Medulla oblongata (tissue), 1 donor: ENCODE data around the gene CA12.

Experiments used
- DNase-seq: peaks from one replicate; pipeline ENCODE4 v3.0.0-alpha.2; 2015; ENCODE audit errors: extremely low spot score

The CA12 gene

DNA sequence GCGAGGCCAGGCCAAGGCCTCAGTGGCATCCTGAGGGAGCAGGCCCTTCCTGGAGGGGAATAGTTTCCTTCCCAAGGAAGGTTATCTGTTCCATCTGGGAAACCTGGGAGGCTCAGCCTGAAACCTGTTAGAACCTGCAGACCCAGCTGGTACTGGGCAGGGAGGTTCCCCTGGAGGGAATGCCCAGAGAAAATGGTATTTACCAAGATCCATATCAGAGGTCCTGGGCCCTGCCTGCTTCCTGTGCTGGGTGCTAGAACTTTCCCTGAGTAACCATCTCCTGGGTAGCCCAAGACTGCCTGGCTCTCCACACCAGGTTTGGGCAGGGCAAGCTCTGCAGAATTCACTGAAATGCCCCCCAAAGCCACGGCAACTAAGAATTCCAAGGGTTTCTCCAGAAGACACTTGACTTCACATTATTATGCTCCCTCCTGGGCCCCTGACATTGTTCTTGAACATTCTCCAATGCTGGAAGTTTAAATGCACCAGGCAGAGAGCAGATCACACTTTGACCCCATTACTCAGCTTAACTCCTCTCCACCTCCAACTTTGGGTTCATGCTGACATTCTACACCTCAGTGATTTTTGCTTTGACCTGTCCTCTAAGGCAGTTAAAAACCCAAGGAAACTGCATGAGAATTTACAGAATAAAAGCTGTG lies 2.0 kb downstream of the CA12 start:
- DNase-seq, result no peak

DNA sequence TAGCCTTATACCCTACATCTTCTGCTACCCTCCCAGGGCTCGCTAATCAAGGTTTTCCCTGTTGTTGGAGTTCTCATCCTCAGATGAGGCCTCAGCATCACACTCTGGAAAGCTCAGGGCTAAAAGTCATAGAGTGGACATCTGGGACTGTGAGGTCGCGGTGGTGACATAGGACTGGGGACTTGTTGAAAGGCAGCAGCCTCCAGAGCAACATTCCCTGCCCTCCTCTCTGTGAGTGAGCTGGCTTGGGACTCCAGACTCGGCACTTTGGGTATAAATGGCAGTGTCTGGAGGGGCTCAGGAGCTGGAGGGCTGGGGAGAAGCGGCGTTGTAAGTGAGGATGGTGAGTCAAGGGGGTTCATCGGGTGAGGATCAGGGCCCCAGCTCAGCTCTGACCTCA lies 2.7 kb downstream of the CA12 start:
- DNase-seq, result no peak

DNA sequence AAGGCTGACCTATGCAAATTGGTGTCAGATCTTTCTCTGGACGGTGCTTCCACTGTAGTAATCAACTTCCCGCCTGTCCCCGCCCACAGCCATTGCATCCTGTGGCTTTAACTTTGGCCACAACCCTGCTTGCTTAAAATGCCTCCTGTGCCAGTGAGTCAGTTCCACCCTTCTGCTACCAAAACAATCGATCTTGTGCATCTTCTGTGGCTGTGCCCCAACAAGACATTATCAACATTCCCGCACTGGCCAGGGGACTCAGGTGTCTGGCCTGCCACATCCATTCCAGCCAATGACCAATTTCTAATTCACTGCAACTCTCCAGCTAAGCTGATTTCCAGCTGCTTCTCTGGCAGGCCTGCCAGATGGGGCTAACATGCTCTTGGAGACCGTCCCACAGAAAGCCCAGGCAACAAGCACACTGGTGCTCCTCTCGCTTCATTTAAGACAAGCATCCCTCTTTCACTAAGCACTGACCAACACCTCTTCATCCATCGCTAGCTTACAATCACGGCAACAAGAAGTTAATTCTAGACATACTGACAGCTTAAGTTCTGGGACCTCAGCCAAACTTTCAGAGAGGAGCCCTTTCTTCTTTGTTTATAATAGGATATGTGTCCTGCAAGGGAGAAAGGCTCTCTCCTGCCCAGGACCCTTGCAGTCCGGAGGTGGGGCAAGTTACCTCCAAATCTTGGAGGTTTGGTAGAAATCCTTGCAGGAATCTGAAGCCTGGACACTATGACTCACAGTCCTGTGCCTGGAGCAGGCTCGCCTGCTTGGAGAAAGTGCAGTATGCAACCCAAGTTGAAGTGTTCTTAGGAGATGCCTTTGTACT lies 6.7 kb downstream of the CA12 start:
- DNase-seq, result peak; percentile 76

DNA sequence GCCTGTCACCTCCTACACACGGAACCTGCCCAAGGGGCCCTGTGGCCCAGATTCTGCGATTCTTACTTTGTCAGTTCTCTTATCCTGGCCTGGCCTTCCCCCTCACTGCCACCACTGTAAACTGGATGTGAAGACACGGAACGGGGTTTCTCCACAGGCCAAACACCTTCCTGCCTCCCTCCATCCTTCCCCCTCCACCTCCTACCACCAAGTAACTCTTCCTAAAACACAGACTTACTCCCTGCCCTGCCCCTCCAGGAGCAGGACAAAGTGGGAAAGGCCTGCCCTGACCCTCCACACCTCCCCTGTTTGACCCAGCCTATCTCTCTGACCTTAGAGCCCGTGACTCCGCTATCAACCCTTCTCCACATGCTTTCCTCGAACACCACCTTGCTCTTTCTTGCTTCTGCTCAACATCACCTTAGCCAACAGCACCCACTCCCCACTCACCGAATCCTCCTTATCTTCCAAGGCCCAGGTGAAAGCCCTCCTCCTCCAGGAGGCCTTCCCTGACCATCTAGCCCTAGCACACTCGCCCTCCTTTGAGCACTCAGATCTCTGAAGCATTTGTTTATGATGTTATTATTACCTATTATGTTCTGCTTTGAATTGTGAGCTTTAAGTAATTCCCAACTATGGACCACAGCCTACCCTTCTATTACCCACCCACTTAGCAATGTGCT lies 7.6 kb downstream of the CA12 start:
- DNase-seq, result no peak

DNA sequence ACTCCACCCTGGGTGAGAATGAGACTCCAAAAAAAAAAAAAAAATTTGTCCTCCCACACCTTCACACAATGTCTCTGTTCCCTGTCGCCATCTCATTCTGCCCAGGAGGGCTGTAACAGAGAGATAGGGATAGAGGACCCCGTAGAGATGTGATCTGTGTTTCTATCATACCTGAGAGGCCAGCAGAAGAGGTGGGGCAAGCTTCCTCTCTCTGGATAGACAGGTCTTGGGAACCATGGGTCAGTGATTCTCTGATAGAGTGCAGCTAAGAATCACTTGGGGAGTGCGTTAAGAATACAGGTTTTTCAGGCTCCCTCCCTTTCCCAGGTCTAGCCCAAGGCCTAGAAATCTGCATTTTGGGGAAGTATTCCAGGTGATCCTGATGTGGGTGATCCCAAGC lies 8.3 kb downstream of the CA12 start:
- DNase-seq, result no peak

DNA sequence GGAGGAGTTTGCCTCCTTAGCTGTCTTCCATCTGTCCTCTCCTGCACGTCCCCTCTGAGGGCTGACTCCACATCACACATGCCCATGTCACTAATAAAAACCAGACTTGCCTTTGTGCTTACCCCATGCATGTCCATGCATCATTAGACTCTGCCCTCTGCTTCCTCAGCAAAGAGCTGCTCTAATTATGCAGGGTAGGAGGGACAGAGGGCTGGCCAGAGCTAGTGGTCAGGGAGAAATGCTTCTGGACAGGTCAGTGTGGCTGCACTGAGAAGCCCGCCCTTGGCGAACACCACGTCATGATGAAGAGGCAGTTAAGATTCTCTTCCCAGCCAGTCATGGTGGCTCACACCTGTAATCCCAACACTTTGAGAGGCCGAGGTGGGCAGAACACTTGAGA lies 8.9 kb downstream of the CA12 start:
- no peak for DNase-seq

DNA sequence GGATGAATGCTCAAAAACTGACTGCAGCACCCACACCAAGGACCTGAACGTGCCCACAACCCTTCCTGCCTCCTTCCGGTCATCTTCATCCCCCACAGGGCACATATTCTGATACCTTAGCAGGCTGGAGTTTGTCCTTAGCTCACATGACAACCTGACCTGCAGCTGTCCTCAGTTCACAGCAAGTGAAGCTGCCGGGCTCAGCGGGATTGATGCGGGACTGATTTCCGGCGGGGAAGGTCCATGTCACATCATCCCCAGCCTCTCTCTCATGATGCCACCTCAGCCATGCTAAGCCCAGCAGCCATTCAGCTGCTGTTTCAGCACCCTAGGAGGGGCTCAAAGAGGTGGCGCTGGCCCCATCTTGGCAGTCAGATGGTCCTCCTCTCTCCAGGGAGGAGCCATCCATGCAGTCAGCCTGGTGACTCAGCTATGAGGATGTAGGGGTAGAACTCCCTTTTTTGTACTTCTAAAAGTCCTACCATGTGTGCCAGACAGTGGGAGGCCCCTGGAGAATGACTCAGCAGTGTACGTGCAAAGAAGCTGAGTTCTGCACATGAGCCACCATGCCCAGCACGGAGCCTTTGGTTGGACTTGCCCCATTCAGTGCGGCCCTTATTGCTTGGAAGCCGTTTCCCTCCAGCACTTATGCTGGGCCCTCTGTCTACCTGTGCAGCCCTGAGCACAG lies 9.5 kb downstream of the CA12 start:
- no peak for DNase-seq

DNA sequence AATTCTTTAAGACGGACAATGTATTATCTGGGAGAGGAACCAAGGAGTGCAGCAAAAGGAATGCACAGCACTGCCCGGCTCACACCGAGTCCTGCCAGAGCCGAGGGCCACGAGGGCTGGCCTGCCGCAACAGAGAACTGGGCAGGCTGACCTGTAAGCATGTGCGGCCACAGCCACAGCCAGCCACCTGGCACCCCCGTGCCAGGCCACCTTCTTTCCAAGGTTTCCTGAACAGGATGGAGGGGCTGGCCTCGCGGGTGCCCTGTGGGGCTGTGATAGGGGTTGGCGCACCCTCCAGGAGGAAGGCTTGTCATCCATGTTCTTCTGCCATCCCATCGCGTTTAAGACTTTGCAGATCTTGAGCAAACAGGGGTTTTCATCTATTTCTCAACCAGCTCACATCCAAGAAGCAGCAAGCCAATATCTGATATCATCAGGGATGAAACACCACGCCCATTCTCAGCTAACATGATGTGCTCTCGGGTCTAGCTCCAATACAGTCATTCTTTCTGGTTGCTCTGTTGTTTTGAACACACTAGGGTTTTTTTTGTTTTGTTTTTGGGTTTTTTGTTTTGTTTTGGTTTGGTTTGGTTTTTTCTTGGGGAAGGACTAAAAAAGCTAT lies 10.2 kb downstream of the CA12 start:
- no peak for DNase-seq

DNA sequence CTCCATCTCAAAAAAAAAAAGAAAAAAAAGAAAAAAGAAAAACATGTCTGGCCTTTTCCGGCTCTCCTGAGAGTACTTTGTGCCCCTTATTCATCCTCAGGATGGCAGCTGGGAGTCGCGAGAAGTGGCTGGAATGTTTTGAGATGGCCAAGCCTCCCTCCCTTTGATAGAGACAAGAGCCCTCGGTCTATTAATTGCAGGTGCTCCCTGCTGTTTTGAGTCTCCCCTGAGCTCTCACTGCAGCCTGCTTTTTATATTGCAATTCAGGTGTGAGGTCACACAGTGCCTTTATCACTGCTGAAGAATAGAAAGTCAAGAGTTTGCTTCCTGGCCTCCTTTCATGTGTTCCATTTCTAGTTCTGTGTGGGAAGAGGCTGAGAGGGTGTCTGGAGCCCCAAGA lies 10.9 kb downstream of the CA12 start:
- no peak for DNase-seq

DNA sequence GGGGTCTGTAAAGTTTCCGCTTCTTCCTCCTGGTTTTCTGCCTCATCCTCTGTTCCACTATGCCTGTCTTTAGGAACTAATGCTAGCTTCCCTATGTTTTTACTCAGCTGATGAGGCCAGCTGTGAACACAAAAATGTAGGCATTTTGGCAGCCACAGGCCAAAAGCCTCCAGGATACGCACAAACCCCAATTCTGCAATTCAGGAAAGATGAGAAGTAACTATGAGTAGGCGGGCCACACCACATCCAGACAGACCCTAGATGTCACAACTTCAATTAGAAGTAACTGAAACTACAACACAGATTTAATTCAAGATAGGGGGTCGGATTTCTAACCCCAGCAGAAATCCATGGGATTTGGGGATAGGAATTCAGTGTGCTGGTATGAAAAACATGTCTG lies 11.9 kb downstream of the CA12 start:
- DNase-seq, result no peak

DNA sequence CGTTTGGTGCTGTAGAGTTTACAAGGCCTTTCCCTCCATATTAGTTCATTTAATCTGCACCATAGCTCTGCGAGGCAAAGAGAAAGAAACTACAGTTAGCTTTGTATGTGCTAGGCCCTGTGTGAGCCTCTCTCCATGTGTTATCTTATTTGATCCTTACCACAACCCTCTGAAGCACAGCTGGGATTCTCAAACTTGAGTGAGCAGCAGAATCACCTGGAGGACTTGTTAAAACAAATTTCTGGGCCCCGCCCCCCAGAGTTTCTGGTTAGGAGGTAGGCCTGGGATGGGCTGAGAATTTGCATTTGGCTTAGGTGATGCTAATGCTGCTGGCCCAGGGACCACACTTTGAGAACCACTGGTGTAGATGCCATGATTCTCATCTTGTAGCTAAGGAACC lies 12.3 kb downstream of the CA12 start:
- DNase-seq, result no peak

DNA sequence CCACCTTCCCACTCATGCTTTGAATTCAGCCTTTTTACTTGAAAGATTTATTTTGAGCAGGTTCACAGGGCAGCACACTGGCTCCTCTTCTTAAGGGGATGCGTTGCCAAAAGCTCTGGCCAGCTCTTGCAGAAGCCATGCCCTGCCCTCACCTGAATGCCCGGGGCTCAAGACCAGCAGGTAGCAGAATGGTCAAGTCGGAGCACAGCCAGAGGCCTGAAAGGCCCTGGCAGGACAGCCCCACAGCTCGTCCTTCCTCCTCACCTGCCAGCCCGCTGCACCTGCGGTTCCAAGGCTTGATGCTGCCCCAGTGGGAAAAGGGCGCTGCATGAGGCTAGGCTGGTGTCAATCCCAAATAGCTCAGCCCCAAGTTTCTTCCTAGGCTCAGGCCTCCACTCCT lies 13.1 kb downstream of the CA12 start:
- DNase-seq, result no peak

DNA sequence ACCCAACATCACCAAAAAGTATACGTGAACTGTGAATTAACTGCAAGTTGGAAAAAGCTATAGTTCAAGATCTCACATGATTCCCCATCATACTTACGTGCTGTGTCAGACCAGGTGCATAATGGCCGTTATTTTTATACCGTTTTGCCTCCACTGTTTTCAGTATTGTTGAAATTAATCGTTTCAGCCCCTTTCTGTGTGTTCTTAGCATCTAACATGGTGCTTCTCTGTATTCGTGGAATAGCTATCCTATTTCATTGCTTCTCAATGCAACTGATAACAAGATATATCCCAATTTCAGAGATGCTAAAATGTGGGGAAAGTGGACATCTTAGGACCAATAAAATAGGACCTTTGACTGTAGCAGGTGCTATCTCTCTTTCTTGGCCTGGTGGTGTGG lies 13.7 kb downstream of the CA12 start:
- DNase-seq, result no peak

DNA sequence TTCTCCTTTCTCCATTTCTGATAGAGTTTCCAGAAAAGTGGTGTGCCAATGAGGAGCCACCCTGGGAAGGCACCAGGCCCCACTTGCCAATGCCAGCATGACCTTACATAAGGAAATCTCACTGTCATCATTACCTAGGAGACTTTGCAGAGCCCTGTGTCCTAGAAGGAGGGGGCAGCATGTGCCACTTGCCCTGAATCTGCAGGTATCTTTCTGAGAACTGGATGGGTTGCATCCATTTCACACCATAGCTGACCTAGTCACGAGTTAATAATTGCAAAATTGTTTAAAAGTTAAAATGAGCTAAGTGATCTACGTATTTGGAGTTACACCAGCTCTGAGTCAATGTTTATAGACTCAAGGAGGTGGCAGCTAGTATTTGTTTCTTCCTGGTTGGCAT lies 14.3 kb downstream of the CA12 start:
- no peak for DNase-seq

DNA sequence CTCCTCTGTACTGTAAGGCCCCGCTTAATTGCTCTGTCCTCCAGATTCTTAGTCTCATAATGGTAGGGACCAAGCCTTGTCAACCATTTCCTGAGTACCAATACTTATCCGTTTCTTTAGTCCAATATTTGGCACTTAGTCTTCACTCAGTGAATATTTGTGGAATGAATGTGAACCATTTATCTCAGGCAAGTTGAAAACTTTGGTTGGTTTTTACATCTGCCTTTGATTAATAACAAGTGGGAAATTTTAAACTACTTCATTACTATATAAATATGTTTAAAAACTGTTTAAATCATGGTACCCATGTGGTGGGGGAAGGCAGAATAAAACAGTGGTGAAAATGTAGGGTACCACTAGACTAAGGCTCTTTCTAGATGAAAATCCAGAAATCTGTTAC lies 15.2 kb downstream of the CA12 start:
- no peak for DNase-seq

DNA sequence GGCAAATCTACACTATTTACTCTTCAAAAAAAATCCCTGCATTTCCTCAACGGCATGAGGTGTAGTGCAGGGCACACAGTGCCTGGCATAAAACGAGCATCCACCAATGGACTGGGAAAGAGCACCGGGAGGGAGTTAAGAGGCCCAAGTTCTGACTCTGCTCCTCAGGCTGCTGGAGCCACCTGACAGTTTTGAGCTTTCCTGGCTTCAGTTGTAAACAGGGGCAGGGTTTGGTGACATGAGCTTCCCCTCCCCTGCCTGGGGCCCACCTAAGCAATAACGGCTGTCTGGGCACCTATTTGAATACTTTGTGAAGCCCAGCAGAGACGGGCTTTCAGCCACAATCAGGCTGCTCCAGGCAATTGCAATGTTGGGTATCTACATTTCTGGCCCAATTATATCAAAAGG lies 16.4 kb downstream of the CA12 start:
- no peak for DNase-seq

DNA sequence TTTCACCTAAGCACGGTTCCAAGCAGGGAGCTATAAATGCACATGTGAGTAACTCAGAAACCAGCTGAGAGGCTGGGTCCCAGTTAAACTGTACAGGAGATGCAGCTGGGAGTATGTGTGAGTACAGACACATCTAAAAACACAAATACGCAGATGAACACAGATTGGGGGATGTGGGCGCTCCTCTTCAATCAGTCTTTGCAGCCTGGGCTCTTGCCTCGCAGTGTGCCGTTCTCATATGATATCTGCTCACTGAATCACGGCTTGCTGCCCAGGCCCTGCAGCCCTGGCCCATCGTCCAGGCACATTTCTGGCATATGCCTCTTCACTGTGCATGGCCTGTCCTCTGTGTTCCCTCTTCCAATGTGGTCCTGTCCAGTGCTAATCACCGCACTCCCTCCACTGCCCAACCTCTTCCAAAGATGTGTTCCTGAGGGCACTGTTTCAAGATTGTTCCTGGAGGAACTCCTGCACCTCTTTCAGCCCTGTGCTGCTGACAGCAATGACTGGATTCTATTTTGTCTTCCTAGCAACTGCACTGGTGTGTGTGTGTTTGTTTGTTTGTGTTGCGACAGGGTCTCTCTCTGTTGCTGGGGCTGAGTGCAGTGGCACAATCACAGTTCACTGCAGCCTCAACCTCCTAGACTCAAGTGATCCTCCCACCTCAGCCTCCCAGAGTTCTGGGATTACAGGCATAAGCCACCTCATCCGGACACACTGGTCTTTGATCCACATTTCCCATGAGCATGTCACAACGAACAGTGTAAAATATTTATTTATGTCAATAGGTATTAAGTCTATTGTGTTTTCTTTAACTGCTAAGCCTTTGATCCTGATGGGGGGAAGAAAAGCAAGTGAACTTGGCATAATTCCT lies 17.0 kb downstream of the CA12 start:
- DNase-seq, result no peak

DNA sequence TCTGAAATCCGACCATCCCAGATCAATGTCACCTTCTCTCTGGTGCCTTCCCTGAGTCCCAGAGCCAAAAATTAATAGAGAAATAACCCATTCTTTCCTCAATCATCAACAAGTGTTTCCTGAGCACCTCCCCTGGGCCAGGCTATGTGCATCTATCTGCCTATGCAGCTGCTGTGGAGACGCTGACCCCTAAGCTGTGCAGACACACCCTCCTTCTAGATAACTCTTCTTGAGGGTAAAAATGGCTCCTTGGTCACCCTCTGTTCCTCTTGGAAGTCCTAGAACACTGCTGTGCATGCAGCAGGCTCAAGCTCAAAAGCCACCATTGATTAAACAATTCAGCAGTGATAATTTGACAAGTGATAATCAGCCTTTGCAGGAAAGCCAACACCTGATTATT lies 18.4 kb downstream of the CA12 start:
- DNase-seq, result no peak

DNA sequence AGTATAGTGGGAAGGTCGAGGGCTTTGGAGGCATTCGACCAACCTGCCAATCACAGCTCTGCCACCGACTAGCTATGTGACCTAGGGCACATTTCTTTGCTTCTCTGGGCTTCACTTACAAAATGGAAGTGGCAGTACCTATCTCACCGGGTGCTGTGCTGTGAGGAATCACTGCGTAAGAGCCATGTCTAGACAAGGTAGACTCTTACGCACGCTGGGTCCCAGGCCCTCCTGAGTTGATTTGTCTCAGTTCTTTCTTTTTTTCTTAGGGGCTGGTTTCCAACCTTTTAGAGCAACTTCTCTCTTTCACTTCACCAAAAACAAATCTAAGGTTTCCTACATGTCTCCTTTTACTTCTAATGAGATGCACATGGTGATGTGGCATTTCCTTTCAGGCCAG lies 18.8 kb downstream of the CA12 start:
- DNase-seq, result no peak

DNA sequence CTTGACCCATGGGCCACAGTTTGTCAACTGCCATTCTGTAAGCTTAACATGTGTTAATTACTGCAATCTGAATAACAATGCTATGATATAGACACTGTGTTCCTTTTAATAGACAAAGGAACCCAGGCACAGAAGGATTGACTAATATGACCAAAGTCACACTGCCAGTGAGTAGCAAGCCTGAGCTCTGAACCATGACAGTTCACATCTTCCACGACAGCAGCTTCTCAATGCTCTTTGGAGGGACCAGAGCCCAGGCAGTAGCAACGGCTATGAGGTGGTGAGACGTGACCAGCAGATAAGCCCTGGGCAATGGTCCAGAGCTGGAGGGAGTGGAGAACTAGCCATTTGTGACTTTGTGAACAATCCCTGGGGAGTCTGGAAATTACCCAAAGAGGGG lies 19.4 kb downstream of the CA12 start:
- no peak for DNase-seq

DNA sequence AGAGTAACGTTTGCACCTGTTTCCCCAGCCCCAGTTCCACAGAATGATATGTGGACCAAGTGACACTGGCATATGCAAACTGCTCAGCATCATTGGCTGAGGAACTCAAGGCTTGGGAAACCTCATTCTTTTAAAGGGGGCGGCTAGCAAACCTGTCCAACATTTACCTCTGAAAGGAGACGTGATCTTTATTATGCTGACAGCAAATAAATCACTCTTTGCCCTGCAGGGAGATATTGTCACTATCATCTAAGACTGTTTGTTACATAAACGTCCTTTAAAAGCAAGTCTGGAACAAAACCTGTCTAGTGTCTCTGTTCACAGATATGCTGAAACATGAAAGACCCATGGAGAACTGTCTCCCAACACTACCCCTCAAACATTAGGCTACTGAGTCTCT lies 21.5 kb downstream of the CA12 start:
- DNase-seq, result no peak
